ENCODE results near the gene TOR1B.

GRCh38 chr9:129769669-129770068 is 33.3 kb upstream of the TOR1B start:
- TF ChIP-seq SP1 (IDR thresholded peaks at IDR 0.05) = no peak
- no peak for TF ChIP-seq L3MBTL2 (conservative IDR thresholded peaks at IDR 0.05)
- TF ChIP-seq BHLHE40 (IDR thresholded peaks at IDR 0.05; ENCODE audit: borderline replicate concordance) = no peak
- TF ChIP-seq FOXK2 (IDR thresholded peaks at IDR 0.05) = no peak
- no peak for TF ChIP-seq ZNF384 (IDR thresholded peaks at IDR 0.05)
- no peak for TF ChIP-seq PKNOX1 (IDR thresholded peaks at IDR 0.05)
- no peak for TF ChIP-seq SUZ12 (IDR thresholded peaks at IDR 0.05)
- TF ChIP-seq HDGF (IDR thresholded peaks at IDR 0.05; ENCODE audit: borderline replicate concordance) = no peak
- TF ChIP-seq FOXM1 (IDR thresholded peaks at IDR 0.05; ENCODE audit: borderline replicate concordance) = no peak
- no peak for TF ChIP-seq FOXA1 (IDR thresholded peaks at IDR 0.05)
- no peak for TF ChIP-seq CTBP1 (IDR thresholded peaks at IDR 0.05; ENCODE audit: borderline replicate concordance)

Measured in HEK293T (cell line).